ENCODE results near the gene SORCS3.

DNA sequence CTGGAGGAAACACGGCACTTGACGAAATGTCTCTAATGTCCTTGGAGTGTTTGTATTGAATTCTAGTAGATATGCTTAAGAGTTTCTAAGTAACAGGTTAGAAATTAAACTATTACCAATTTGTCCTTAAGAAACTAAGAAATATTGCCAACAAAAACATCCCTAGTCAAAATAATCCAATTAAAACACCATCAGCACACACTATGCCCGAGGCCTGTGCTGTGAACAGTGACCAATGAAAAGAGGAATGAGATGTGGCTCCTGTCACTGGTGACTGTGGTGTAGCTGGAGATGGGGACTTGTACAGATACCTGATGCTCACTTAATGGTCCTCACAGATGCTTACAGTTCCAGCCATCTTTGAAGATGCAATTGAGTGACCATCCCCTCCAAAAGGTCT is 651.1 kb downstream of the SORCS3 start:
- TF ChIP-seq, protein P1, sequence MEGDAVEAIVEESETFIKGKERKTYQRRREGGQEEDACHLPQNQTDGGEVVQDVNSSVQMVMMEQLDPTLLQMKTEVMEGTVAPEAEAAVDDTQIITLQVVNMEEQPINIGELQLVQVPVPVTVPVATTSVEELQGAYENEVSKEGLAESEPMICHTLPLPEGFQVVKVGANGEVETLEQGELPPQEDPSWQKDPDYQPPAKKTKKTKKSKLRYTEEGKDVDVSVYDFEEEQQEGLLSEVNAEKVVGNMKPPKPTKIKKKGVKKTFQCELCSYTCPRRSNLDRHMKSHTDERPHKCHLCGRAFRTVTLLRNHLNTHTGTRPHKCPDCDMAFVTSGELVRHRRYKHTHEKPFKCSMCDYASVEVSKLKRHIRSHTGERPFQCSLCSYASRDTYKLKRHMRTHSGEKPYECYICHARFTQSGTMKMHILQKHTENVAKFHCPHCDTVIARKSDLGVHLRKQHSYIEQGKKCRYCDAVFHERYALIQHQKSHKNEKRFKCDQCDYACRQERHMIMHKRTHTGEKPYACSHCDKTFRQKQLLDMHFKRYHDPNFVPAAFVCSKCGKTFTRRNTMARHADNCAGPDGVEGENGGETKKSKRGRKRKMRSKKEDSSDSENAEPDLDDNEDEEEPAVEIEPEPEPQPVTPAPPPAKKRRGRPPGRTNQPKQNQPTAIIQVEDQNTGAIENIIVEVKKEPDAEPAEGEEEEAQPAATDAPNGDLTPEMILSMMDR (IDR thresholded peaks at IDR 0.05): no peak
- TF ChIP-seq EZH2phosphoT487 (IDR thresholded peaks at IDR 0.05): no peak
- TF ChIP-seq EZH2 (IDR thresholded peaks at IDR 0.05): no peak

Data from neural progenitor cell (in vitro differentiated cells).